ENCODE results near the gene LDB2.

Gene LDB2

GRCh38 chr4:16790508-16790907, 107.9 kb downstream of the LDB2 start:
- no peak for DNase-seq

DNA sequence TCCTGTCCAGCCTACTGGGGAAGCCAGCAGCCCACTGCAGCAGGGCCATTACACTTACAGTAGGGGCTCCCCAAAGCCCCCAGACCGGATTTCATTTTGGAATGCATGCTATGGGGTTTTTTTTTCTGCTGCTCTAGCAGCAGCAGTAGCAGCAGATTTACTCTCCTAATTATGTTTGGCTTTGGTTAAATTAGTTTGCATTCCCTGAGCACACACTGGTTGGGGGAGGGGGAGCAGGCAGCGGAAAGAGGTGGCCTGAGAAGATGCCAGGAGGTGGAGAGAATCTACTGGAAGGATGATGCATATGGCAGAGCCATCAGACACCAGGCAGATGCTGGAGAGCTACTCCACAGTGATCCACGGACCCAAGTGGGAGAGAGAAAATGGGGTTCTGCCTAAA, 109.6 kb downstream of the LDB2 start:
- DNase-seq = no peak

GRCh38 chr4:16785793-16786527, 112.5 kb downstream of the LDB2 start:
- DNase-seq = no peak

GRCh38 chr4:16783119-16783518, 115.3 kb downstream of the LDB2 start:
- no peak for DNase-seq

DNA sequence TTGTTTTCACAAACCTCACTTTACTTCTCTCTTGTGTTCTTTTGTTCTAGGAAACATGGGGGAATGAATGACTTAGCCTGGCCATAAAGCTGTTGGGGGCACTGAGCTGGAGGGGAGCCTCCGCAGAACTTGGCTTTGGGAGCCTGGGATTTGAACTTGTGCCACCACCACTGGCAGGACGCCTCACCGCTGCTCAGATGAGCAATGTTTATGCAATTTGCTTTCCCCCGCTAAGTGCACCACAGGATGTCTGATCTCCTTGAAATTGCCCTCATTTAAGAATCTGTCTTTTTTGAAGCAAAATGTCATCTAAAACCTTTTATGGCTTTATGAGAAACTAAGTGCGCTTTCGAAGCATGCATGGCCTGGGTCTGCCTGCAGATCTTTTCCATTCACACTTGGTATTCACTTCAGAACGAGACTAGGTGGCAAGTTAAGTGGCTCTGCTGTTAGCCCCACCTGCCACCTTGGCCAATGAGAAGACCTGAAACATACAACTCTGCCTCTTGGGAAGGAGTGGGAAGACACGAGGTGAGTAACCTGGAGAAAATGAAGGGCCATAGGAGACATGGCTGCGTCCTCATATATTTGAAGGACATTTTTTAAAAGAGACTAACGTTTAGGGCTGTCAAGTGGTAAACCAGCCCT, 119.3 kb downstream of the LDB2 start:
- no peak for DNase-seq

DNA sequence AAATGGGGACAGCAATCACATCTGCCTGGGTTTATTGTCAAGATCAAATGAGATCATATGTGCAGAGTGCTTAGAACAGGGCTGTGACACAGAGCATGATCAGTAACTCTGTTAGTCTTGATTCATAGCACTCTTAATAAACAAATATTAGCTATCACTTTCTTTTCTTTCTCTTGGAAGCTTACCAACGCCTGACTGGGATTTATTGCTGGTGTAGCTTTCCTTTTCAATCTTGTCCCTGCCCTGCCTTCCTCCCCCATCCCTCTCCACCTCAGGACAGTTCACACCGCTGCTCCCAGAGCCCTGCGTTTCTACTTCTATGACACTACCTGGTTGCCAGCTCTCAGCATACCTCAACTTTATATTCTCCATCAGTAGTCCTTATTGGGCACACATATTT, 120.7 kb downstream of the LDB2 start:
- no peak for DNase-seq

- DNase-seq = no peak
These were observed 122.9 kb downstream of the LDB2 start for GRCh38 chr4:16775411-16776154.

DNA sequence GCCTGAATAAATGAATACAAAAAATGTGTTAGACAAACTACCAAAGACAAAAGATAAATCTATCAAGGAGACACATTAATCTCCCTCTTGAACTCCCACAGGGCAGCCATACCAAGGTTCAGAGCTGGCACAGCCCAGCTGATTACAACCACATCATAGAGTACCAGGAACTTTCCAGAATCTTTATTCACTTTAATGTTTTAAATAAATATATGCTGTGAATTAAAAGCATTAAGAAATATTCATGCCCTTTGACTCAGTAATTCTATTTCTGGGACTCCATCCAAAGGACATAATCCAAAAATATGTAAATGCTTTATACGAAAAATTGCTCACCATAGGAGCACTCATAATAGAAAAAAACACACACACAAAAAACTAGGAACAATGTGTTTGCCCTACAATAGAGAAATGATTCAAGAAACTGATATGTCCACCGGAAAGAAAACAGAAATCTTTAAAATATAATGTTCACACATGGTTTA, 126.0 kb downstream of the LDB2 start:
- DNase-seq = no peak

DNA sequence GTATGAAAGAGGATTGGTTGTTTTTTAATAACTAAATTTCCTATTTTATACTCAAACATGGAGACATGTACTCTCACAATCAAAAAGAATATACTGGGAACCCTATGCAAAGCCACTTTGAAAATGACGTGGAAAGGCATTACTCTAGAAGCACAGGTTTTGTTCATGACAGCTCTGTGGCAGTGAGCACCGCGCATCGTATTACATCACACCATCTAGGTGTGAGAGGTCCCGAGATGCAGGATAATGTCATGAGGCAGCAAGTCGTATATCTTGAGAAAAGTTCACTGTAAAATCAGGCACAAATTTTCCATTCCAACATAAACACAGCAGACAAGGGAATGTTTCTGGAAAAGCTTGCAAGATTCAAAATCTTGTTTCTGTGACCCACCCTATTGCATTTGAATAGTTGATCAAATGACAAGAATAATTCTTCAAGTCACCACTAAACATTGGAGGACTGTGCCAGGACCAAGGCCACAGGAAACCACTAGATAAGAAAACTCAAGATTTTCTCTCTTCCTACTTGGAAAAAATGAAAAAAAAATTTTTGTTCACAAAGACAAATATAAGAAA, 127.6 kb downstream of the LDB2 start:
- no peak for DNase-seq

DNA sequence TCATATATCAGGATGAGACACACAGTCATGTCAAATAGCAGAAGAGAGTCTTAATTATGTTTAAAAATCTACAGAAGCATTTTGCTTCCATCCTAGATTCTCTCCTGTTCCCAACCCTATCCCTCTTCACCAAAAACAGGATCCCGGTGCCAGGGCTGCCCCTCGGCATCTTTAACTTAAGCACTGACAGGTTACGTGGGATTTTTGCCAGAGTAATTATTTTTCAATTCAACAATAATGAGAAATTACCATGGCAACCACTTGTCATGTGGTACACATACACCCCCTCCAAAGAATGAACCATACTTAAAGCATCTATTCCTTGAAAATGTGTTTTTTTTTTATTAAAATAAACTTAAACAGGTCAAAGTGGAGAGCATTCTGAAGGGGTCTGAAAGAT, 130.6 kb downstream of the LDB2 start:
- no peak for DNase-seq

- DNase-seq = no peak
These were observed 131.2 kb downstream of the LDB2 start for GRCh38 chr4:16767251-16767650.

GRCh38 chr4:16765546-16765945, 132.9 kb downstream of the LDB2 start:
- no peak for DNase-seq

DNA sequence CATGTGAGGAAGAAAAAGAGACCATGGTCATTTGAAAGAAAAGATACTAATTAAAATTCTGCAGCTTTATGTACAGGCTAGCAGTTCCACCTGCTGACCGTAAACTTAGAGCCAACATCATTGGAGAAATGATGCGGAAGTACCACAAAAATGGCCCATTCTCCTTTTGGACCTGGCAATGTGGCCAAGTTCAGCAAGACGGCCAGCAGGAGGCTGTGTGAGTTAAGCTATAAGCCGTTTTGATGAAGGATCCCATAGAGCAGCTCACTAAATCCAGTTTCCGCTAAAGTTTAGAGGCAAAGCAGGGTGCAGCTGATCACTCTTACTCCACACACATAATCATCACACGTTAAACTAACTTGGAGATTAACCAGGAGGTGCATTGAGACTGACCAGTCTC, 133.8 kb downstream of the LDB2 start:
- DNase-seq = no peak

GRCh38 chr4:16760617-16761363, 137.7 kb downstream of the LDB2 start:
- DNase-seq = no peak

GRCh38 chr4:16759931-16760582, 138.4 kb downstream of the LDB2 start:
- no peak for DNase-seq

DNA sequence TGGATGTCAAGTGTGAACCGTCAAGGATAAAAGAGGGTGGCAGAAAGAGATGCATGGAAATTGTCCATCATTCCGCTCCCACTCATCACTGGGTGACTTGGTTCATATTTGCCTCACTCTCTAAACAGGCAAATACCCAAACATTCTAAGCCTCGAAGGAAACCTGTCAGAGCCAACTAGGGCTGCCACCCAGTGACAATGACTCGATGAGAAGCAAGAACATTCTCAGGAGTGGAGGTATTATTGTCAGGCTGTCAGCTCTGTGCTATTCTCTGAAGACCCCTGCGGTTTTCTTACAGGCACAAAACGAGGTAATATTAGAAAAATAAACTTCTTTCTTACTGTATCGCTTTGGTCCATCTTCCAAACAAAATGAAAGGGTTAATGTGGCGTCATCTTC, 139.6 kb downstream of the LDB2 start:
- DNase-seq = no peak

GRCh38 chr4:16758255-16758654, 140.2 kb downstream of the LDB2 start:
- no peak for DNase-seq

- no peak for DNase-seq
These were observed 141.3 kb downstream of the LDB2 start for GRCh38 chr4:16757080-16757521.

DNA sequence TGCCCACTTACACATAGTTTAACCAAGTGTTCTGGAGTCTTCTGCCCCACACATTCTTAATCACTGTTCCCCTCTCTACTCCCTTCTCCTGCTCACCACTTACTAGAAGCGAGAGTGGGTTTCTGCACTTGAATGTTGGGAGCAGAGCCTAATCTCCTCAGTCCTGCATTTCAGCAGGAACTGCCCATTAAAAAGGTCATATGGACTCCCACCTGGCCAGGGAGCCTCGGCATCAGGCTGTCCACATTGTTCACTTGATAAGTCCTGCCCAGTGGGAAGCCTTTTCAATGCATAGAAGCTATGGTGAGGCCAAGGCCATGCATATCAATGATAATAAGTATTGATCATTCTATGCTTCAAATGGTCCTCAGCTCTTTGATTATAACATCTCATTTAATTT, 144.3 kb downstream of the LDB2 start:
- no peak for DNase-seq

GRCh38 chr4:16752150-16752549, 146.3 kb downstream of the LDB2 start:
- no peak for DNase-seq

GRCh38 chr4:16750882-16751642, 147.4 kb downstream of the LDB2 start:
- no peak for DNase-seq
